ENCODE data around the gene ZNF469.

ZNF469 gene

GRCh38 chr16:88392616-88393015 is 9.9 kb downstream of the ZNF469 start:
- DNase-seq (ENCODE audit: low read depth in 2 of 2): no peak

DNA sequence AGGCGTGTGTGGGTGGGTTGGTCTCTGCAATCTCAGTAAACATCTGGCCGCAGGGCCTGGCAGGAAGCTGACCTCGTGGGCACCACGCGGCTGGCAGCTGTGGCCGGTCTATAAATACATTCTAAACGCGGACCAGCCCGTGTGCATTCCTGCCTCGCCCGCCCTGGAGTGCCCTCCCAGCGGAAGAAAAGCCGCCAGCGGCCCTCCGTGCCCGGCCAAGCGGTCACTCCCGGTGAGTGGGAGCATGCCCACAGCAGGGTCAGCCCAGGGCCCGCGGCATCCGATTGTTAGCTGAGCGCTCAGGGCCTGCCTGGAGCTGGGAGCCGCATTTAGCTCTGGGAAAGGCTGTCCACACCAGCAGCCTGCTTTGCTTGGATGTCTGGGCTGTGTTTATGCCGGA is 10.3 kb downstream of the ZNF469 start:
- DNase-seq (ENCODE audit: low read depth in 2 of 2): no peak

DNA sequence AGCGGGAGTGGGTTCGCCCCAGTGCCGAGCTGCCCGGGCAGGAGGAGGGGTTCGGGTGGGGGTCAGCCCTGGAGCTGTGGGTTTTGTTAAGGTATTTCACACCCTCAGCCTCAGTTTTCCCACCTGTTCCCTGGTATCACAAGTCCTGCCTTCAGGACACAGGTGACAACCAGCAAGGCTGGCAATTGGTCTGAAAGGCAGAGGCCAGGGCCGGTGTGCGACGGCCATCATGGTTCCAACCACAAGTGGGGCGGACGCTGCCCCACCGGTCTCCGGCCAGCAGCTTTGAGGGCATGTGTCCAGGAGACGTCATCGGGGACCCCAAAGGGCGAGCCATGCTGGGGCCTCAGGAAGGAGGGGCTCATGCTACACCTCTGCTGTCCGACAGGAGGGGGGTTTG is 10.8 kb downstream of the ZNF469 start:
- no peak for DNase-seq (ENCODE audit: low read depth in 2 of 2)

- no peak for DNase-seq (ENCODE audit: low read depth in 2 of 2)
Observed at GRCh38 chr16:88394426-88394825, 11.7 kb downstream of the ZNF469 start.

- DNase-seq (ENCODE audit: low read depth in 2 of 2): no peak
Observed at GRCh38 chr16:88395669-88396584, 13.2 kb downstream of the ZNF469 start.

GRCh38 chr16:88398170-88398873 is 15.6 kb downstream of the ZNF469 start:
- no peak for DNase-seq (ENCODE audit: low read depth in 2 of 2)

DNA sequence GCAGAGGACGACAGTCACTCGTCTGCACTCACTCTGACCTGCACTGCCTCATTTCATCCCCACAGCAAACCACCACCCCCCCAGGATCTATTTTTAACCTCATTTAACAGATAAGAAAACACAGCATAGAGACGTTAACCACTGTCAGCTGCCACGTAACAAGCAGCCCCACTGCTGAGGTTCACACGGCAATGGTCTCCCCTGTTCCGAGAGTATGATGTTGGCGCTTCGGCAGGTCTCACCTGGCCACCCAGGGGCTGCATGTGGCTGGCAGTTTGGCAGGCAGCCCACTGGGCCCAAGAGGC is 16.1 kb downstream of the ZNF469 start:
- DNase-seq (ENCODE audit: low read depth in 2 of 2): no peak

DNA sequence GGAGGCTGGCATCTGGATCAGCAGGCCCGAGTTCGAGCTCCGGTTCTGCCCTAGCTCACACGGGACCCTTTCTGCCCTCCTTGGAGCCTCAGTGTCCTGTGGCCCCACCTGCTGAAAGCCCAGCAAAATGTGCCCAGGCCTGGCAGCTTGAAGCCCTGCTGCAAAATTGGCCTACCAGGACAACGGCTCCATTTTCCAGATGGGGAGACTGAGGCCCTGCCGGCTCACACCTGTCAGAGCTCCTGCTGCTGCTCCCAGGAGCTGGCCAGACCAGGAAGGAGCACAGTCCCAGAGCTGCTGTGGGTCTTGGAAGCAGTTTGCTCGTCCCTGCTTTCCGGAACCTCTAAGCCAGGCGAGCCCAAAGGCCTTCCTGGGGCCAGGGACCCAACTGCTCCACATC is 17.4 kb downstream of the ZNF469 start:
- no peak for DNase-seq (ENCODE audit: low read depth in 2 of 2)

- no peak for DNase-seq (ENCODE audit: low read depth in 2 of 2)
Observed at GRCh38 chr16:88401604-88402246, 19.0 kb downstream of the ZNF469 start.

DNA sequence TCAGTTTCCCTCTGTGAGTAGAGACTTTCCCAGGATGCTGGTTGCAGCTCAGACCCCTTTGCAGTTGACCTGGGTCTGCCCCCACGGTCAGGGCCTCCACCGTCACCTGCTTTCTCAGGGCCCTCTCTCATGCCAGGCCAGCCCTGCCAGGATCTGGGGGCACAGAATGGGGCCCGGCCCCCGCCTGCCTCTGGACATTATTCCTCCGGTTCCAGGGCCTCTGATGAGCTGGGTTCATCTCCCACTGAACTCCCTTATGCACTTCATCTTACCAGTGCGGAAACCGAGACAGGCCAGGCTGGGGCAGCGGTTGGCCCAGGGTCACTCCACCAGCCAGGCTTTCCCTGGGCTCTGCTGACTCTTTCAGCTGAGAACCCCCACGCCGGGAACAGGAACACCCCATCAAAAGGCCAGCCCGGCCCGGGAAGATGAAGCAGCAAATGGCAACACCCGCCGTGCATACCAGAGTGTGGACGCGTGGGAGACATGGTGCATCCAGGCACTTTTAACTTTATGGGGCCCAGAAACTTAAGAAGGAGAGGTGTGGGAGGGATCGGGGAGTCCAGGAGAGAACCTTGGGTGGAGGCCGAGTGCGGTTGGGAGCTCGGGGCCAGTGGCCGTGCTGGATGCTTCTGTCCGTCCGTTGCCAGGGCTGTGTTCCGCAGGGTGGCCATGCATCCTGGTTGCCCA is 19.9 kb downstream of the ZNF469 start:
- DNase-seq (ENCODE audit: low read depth in 2 of 2): no peak

GRCh38 chr16:88403794-88404581 is 21.2 kb downstream of the ZNF469 start:
- DNase-seq (ENCODE audit: low read depth in 2 of 2): no peak

GRCh38 chr16:88404769-88405168 is 22.0 kb downstream of the ZNF469 start:
- DNase-seq (ENCODE audit: low read depth in 2 of 2): no peak

- no peak for DNase-seq (ENCODE audit: low read depth in 2 of 2)
Observed at GRCh38 chr16:88405216-88406060, 22.7 kb downstream of the ZNF469 start.

DNA sequence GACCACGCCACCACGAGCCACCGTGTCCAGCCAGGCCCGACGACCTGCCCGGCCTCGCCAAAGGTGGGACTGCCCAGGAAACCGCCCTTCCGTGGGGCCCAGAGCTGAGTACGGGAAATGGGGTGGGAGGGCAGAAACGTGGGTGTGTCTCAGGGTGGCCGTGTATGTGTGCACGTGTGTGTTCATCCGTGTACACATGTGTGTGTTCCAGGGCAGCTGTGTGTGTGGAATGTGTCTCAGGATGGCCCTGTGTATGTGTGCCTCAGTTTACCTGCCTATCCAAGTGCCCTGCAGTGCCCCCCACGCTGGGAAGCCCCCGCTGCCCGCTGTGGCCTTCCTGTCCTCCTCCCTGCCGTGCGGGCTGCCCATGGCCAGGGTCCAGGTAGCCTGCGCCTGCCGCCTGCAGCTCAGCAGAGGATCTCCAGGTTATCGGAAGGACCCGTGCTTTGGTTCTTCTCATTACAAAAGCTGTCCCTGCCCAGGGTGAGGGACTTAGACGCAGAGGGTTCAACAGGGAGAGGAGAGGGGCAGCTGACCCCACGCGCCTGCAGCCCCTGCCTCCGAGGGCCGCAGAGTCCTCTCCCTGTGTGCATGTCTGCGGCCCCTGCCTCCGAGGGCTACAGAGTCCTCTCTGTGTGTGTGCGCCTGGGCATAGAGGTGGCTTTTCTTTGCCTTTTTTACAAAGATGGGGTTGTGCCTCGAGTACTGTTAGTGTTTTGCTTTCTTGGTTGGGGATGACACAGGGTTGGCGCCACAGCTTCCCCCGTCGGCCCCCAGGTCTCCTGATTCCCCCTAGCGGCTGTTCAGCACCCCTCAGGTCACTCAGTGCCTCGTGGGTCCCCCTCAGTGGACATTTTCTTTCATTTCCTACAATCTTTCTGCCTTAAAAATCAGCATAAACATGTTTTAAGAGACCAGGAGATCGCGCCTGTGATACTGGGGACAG is 23.6 kb downstream of the ZNF469 start:
- DNase-seq (ENCODE audit: low read depth in 2 of 2): no peak

GRCh38 chr16:88407042-88407420 is 24.3 kb downstream of the ZNF469 start:
- no peak for DNase-seq (ENCODE audit: low read depth in 2 of 2)

DNA sequence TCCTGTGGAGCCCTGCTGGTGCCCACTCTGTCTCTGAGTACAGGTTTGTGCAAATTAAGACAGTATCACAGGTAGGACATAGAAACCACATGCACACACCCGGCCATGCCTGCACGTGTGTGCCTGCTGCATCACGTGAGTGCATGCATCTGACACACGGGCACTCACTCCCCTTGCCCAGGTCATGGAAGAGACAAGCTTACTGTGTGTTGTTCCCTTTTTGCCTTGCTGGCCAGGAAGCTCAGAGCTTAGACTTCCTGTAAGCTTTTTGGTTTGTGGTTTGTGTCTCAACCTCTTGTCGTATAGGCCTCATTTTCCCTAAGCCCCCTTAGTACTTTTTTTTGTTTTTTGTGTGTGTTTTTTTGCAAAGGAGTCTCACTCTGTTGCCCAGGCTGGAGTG is 25.0 kb downstream of the ZNF469 start:
- DNase-seq (ENCODE audit: low read depth in 2 of 2): no peak

GRCh38 chr16:88408561-88409142 is 25.9 kb downstream of the ZNF469 start:
- no peak for DNase-seq (ENCODE audit: low read depth in 2 of 2)

GRCh38 chr16:88409296-88410065 is 26.7 kb downstream of the ZNF469 start:
- DNase-seq (ENCODE audit: low read depth in 2 of 2): no peak
